K562 (cell line): ENCODE data around the gene TMEM204. TPM values are rescaled to one million over a fixed set of nuclear protein-coding genes. Genes with fewer than 3 reads are reported as not detected.

ENCODE experiments used
- ATAC-seq: fragments of 200-7000 bp; cut with Tn5 transposase; 3 replicates; pipeline ENCODE4 v1.9.1; 2020; ENCODE audit warnings: moderate library complexity
- BruUV-seq: library from RNA; stranded (reverse); fragments of 400-500 nt; replicated peaks from 2 replicates; lab custom pipeline; 2021; lab: Mats Ljungman, UMichigan
- CTCF ChIA-PET: fragments of 300-600 bp; formaldehyde crosslinking; extraction: SDS; loops from one replicate; lab custom pipeline; 2021; ENCODE audit warnings: low intra/inter-chr PET ratio; lab: Yijun Ruan, JAX
- POLR2A ChIA-PET: fragments of 300-600, 350-650 bp; sonication (Branson Sonifier 250); formaldehyde crosslinking; extraction: SDS; loops from one replicate; lab custom pipeline; 2021; ENCODE audit warnings: antibody characterized with exemption, inconsistent platforms; lab: Yijun Ruan, JAX
- DNase-seq, 4 experiments: peaks; one replicate each; pipeline versions ENCODE4 v3.0.0 to v3.0.0-alpha.2; 2011 to 2018; ENCODE audit warnings: low spot score in 3 of 4, mixed read lengths in 3 of 4; ENCODE audit errors: extremely low read depth in 1 of 4
- FAIRE-seq: peaks from 2 replicates; lab custom pipeline; 2011; peaks lifted over from hg19 to GRCh38; lab: Jason Lieb, UNC
- H2AFZ ChIP-seq: 2 replicates; pipeline ENCODE4 v1.6.0; 2011; ENCODE audit warnings: low read depth, low read length, control low read depth, inconsistent platforms
- H3K27ac ChIP-seq: fragments of 200-600 bp; 3 replicates; pipeline ENCODE4 v1.8.0; 2011; ENCODE audit warnings: low read depth, mild to moderate bottlenecking, control low read depth, inconsistent platforms, low read length, moderate library complexity, mixed read lengths; ENCODE audit errors: extremely low read depth
- H3K27me3 ChIP-seq, 2 experiments: fragments of 300-600 bp in 1 of 2; 2 replicates in 1 of 2; 3 replicates in 1 of 2; pipeline versions ENCODE4 v1.6.0 to v1.8.0; 2011; ENCODE audit warnings: inconsistent platforms in 2 of 2, low read length in 2 of 2, mild to moderate bottlenecking in 1 of 2, mixed read lengths in 1 of 2, moderate library complexity in 1 of 2; ENCODE audit not compliant: control insufficient read depth in 2 of 2, insufficient read depth in 2 of 2
- H3K36me3 ChIP-seq: fragments of 300-600 bp; 3 replicates; pipeline ENCODE4 v1.8.0; 2011; ENCODE audit warnings: mild to moderate bottlenecking, low read length, inconsistent platforms; ENCODE audit not compliant: control insufficient read depth, insufficient read depth
- H3K4me1 ChIP-seq, 2 experiments: fragments of 200-600 bp in 1 of 2; replicated peaks in 1 of 2; 2 replicates in 1 of 2; 3 replicates in 1 of 2; pipeline versions ENCODE4 v1.5.1 to v1.8.0; 2011; ENCODE audit warnings: inconsistent platforms in 2 of 2, low read length in 2 of 2, mild to moderate bottlenecking in 1 of 2, mixed read lengths in 1 of 2, moderate library complexity in 1 of 2; ENCODE audit not compliant: control insufficient read depth in 2 of 2, insufficient read depth in 2 of 2
- H3K4me2 ChIP-seq: 2 replicates; pipeline ENCODE4 v1.6.1; 2011; ENCODE audit warnings: low read length, control low read depth, inconsistent platforms, mixed read lengths; ENCODE audit not compliant: insufficient read depth
- H3K4me3 ChIP-seq: fragments of 200-600 bp; sonication (generic), shearing (Covaris generic); 2 replicates; pipeline ENCODE4 v1.5.1; 2016; ENCODE audit warnings: control low read depth, inconsistent platforms
- H3K79me2 ChIP-seq: fragments of 200-600 bp; 3 replicates; pipeline ENCODE4 v1.8.0; 2011; ENCODE audit warnings: low read length, inconsistent platforms; ENCODE audit not compliant: control insufficient read depth, insufficient read depth
- H3K9ac ChIP-seq, 2 experiments: 2 replicates each; pipeline versions ENCODE4 v1.6.0 to v1.6.1; 2011; ENCODE audit warnings: low read depth in 2 of 2, low read length in 2 of 2, control low read depth in 1 of 2, inconsistent platforms in 1 of 2, mild to moderate bottlenecking in 1 of 2, mixed read lengths in 1 of 2; ENCODE audit not compliant: insufficient read depth in 1 of 2
- H3K9me1 ChIP-seq: one replicate; pipeline ENCODE4 v1.6.0; 2011; ENCODE audit warnings: inconsistent platforms, mild to moderate bottlenecking, low read length, moderate library complexity; ENCODE audit not compliant: control insufficient read depth, insufficient read depth
- H3K9me3 ChIP-seq: replicated peaks from 2 replicates; pipeline ENCODE4 v1.5.1; 2011; ENCODE audit warnings: low read depth, low read length, inconsistent platforms; ENCODE audit not compliant: control insufficient read depth, insufficient read depth
- H4K20me1 ChIP-seq: replicated peaks from 2 replicates; pipeline ENCODE4 v1.6.1; 2011; ENCODE audit warnings: low read length, inconsistent platforms, mixed read lengths; ENCODE audit not compliant: control insufficient read depth, insufficient read depth
- CBFA2T2 ChIP-seq: fragments of 450-650 bp; conservative IDR thresholded peaks from 2 replicates; pipeline ENCODE4 v1.6.1; 2017; ENCODE audit warnings: mild to moderate bottlenecking
- CBFB ChIP-seq: sonication (generic); formaldehyde crosslinking; IDR thresholded peaks from 2 replicates; pipeline ENCODE4 v1.4.0; 2020; ENCODE audit warnings: mild to moderate bottlenecking, missing genetic modification reagents
- GATA2 ChIP-seq: sonication (generic); formaldehyde crosslinking; IDR thresholded peaks from 2 replicates; pipeline ENCODE4 v1.4.0; 2020; ENCODE audit warnings: mild to moderate bottlenecking, missing genetic modification reagents
- RNF2 ChIP-seq: sonication (generic); IDR thresholded peaks from 2 replicates; pipeline ENCODE4 v1.6.1; 2016
- SREBF1 ChIP-seq: fragments of 150-350 bp; IDR thresholded peaks from 2 replicates; pipeline ENCODE4 v1.6.1; 2014; ENCODE audit warnings: antibody characterized with exemption, low read depth, low read length, borderline replicate concordance
- TCFL5 ChIP-seq: fragments of 250-450 bp; sonication (Bioruptor Pico); conservative IDR thresholded peaks from 2 replicates; pipeline ENCODE4 v1.6.1; 2021; ENCODE audit warnings: mild to moderate bottlenecking, moderate library complexity, matching md5 sums
- ZNF133 ChIP-seq: fragments of 250-450 bp; sonication (Bioruptor Pico); IDR thresholded peaks from 2 replicates; pipeline ENCODE4 v1.4.0; 2020; ENCODE audit warnings: mild to moderate bottlenecking
- ZNF778 ChIP-seq: fragments of 450-650 bp; formaldehyde crosslinking; IDR thresholded peaks from 2 replicates; pipeline ENCODE4 v1.4.0; 2020; ENCODE audit warnings: mild to moderate bottlenecking, moderate library complexity
- WGBS: fragments of 100-300 bp; shearing (Covaris generic); methylation state at CpG from one replicate; pipeline ENCODE4 v1.1.6; 2016; ENCODE audit warnings: low coverage, mixed read lengths; ENCODE audit not compliant: insufficient coverage; ENCODE audit errors: missing lambda C conversion rate; 5-methylcytosine and 5-hydroxymethylcytosine counted together
- in situ Hi-C: fragments of 300-500 bp; cut with MboI; formaldehyde crosslinking; loops from 4 replicates; pipeline ENCODE4 v1.15.0; 2018; ENCODE audit warnings: inconsistent platforms, mixed read lengths
- intact Hi-C: fragments of 100-400 bp; cut with micrococcal nuclease; formaldehyde crosslinking; loops from 2 replicates; pipeline ENCODE4 v1.14.2; 2022
- polyA plus RNA-seq, 8 experiments: library from polyadenylated mRNA; depleted of rRNA in 4 of 8; stranded (reverse) in 5 of 8; unstranded in 3 of 8; fragments of >200 nt; fragmentation: Nextera tagmentation in 2 of 8; fragmentation: Illumina TruSeq in 1 of 8; extraction: Ambion mirVana in 2 of 8; extraction: Trizol in 1 of 8; gene quantifications; 2 replicates each; pipeline versions ENCODE4 v1.2.1 to v1.2.3, GENCODE V29; 2011 to 2014; ENCODE audit warnings: inconsistent platforms in 1 of 8, missing spikeins in 1 of 8
- total RNA-seq, 7 experiments: library from RNA; depleted of rRNA in 6 of 7; stranded (reverse); fragments of >200 nt in 6 of 7; fragmentation: Illumina TruSeq in 2 of 7; extraction: Trizol in 2 of 7; gene quantifications; 2 replicates each; pipeline versions ENCODE4 v1.2.1 to v1.2.3, GENCODE V29; 2011 to 2021; ENCODE audit warnings: low replicate concordance in 1 of 7

Gene TMEM204
- total and polyA plus RNA-seq, 9 of the 15 experiments (the other 6 are each of a cell fraction or from before 2014, with no cell fraction given), result 0.04 to 0.18 TPM; not detected in 7

DNA sequence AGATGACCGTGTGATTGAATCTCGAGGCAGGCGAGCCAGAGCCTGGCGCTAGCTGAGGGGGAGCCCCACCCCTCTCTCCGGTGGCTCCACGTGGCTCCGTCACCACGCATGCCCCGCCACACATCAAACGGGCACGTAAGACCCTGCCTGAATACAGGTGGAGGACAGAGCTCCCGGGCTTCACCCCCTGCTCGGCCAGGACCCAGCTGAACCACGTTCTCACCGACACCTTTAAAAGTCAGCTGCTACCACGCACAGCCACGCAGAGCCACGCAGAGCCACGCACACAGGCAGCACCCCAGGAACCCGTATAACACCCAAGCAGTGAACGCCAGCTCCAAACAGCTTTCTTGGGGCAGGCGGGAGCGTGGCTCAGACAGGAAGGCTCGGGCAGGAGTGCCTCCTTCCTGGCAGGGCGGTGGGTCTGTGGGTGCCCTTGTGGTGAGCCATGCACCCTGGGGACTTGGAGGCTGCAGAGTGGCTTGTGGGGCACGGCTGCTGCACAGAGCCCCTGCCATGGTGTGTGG is 4.4 kb downstream of the TMEM204 start:
- Histone ChIP-seq H3K27me3 (peaks cover 7 to 39% of the 10 kb centered on the region in 2 experiments; a peak in 4 of 5 replicates), H3K4me2 (no peak overlapping the region), H3K9ac (peak overlapping the region in 1 of 2 experiments; percentile 54; a peak in 1 of 4 replicates), H4K20me1 (0 out of 2 replicates have a peak, but pooled peaks cover 7% of the 10 kb centered on the region), H3K27ac (no peak overlapping the region), H3K9me1 (no peaks in the 10 kb centered on the region), H3K4me3 (no peak overlapping the region), H3K36me3 (no peaks in the 10 kb centered on the region), H3K4me1 (peaks cover 0 to 80% of the 10 kb centered on the region in 2 experiments; a peak in 2 of 5 replicates), H3K79me2 (no peaks in the 10 kb centered on the region), H3K9me3 (no peaks in the 10 kb centered on the region), H2AFZ (no peak overlapping the region)
- intact Hi-C loops (no loop called here), in situ Hi-C loops (no loop called here)
- ChIA-PET CTCF (no interaction called here), POLR2A (no interaction called here)
- FAIRE-seq, result no peak
- BruUV-seq, result no TSS peak
- no peak for TF ChIP-seq ZNF778 (CRISPR knock-in tag)
- no peak for TF ChIP-seq ZNF133 (CRISPR knock-in tag)
- no peak for TF ChIP-seq CBFA2T2
- TF ChIP-seq CBFB (CRISPR knock-in tag), result no peak
- TF ChIP-seq GATA2 (CRISPR knock-in tag), result no peak
- no peak for TF ChIP-seq RNF2
- TF ChIP-seq TCFL5 (CRISPR knock-in tag), result no peak
- no peak for TF ChIP-seq SREBF1
- WGBS, result 31% methylated on average over 21 of the region's 26 CpGs
- DNase-seq, result no peak
- no peak for ATAC-seq
